Breast epithelium (tissue), 3 donors: ENCODE results near the gene RMND5B.

Experiments
- POLR2A ChIP-seq: fragments of 450-650 bp; IDR thresholded peaks from one replicate; pipeline ENCODE4 v1.6.1; 2016; ENCODE audit warnings: antibody characterized with exemption, mild to moderate bottlenecking, moderate library complexity
- POLR2AphosphoS5 ChIP-seq, 3 donors: sonication (generic); formaldehyde crosslinking; IDR thresholded peaks; one replicate each; pipeline ENCODE4 v1.6.1; 2017; ENCODE audit warnings: antibody characterized with exemption in 3 of 3
- TF ChIP-seq, protein P1 (sequence below), 3 donors: fragments of 450-650 bp; IDR thresholded peaks; one replicate each; pipeline ENCODE4 v1.5.1; 2016 to 2017; ENCODE audit warnings: antibody characterized with exemption in 3 of 3, mild to moderate bottlenecking in 3 of 3, moderate library complexity in 3 of 3

DNA sequence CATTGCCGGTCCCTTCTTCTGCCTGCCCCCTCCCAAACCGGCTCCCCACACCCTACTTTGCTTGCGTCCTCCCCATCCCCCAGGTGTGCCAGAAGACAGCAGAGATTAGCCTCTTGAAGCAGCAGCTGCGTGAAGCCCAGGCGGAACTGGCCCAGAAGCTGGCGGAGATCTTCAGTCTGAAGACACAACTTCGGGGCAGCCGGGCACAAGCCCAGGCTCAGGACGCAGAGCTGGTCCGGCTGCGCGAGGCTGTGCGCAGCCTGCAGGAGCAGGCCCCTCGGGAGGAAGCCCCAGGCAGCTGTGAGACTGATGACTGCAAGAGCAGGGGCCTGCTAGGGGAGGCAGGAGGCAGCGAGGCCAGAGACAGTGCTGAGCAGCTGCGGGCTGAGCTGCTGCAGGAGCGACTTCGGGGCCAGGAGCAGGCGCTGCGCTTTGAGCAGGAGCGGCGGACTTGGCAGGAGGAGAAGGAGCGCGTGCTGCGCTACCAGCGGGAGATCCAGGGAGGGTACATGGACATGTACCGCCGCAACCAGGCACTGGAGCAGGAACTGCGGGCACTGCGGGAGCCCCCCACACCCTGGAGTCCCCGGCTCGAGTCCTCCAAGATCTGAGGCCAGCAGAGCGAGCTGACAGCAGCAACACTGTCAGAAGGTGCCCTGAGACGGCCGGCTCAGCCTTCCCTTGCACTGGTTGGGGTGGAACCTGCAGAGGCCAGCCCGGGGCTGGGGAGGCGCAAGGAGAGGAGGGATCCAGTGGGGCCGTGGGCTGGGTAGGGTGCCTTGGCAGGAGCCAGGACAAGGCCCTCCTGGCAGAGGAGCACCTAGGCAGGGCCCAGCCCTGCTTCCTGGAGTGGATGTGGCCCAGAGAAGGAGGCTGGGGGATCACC, 9.2 kb upstream of the RMND5B start:
- TF ChIP-seq, protein P1, sequence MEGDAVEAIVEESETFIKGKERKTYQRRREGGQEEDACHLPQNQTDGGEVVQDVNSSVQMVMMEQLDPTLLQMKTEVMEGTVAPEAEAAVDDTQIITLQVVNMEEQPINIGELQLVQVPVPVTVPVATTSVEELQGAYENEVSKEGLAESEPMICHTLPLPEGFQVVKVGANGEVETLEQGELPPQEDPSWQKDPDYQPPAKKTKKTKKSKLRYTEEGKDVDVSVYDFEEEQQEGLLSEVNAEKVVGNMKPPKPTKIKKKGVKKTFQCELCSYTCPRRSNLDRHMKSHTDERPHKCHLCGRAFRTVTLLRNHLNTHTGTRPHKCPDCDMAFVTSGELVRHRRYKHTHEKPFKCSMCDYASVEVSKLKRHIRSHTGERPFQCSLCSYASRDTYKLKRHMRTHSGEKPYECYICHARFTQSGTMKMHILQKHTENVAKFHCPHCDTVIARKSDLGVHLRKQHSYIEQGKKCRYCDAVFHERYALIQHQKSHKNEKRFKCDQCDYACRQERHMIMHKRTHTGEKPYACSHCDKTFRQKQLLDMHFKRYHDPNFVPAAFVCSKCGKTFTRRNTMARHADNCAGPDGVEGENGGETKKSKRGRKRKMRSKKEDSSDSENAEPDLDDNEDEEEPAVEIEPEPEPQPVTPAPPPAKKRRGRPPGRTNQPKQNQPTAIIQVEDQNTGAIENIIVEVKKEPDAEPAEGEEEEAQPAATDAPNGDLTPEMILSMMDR (IDR thresholded peaks at IDR 0.05): no peak
- TF ChIP-seq POLR2A (no peak), POLR2AphosphoS5 (IDR thresholded peaks at IDR 0.05) (no peak)
